H1 (cell line): ENCODE data around the gene TEDDM1. TPM values are rescaled to one million over a fixed set of nuclear protein-coding genes. Genes with fewer than 3 reads are reported as not detected.

Experiments
- CTCF ChIA-PET: fragments of 300-600 bp; sonication (Branson Sonifier 250); formaldehyde crosslinking; loops from one replicate; lab custom pipeline; 2021; ENCODE audit not compliant: partially characterized antibody; lab: Charles Lee
- POLR2A ChIA-PET: fragments of 300-600 bp; sonication (Branson Sonifier 250); formaldehyde crosslinking; loops from one replicate; lab custom pipeline; 2021; ENCODE audit warnings: inconsistent platforms; ENCODE audit not compliant: partially characterized antibody; lab: Charles Lee
- DNase-seq, 2 experiments: peaks; one replicate each; pipeline versions ENCODE4 v3.0.0 to v3.0.0-alpha.2; 2010 to 2022; ENCODE audit warnings: low spot score in 2 of 2, low read depth in 1 of 2, mixed read lengths in 1 of 2
- FAIRE-seq: peaks from 2 replicates; lab custom pipeline; 2011; peaks lifted over from hg19 to GRCh38; lab: Jason Lieb, UNC
- H2AFZ ChIP-seq: 2 replicates; pipeline ENCODE4 v1.8.1; 2012; ENCODE audit warnings: low read length, inconsistent platforms
- H2AK5ac ChIP-seq: 2 replicates; pipeline ENCODE4 v1.6.1; 2013; ENCODE audit warnings: low read depth, low read length
- H2BK120ac ChIP-seq: replicated peaks from 2 replicates; pipeline ENCODE3; 2013; ENCODE audit warnings: low read depth, low read length, inconsistent platforms
- H2BK12ac ChIP-seq: 2 replicates; pipeline ENCODE4 v1.6.1; 2013; ENCODE audit warnings: low read depth, low read length
- H2BK15ac ChIP-seq: 2 replicates; pipeline ENCODE4 v1.6.1; 2013; ENCODE audit warnings: low read length
- H2BK20ac ChIP-seq: 2 replicates; pipeline ENCODE4 v1.6.1; 2013; ENCODE audit warnings: low read length
- H2BK5ac ChIP-seq: 2 replicates; pipeline ENCODE4 v1.6.1; 2013; ENCODE audit warnings: low read depth, low read length
- H3K14ac ChIP-seq: 2 replicates; pipeline ENCODE4 v1.6.1; 2013; ENCODE audit warnings: inconsistent platforms; ENCODE audit not compliant: insufficient read length
- H3K18ac ChIP-seq: 2 replicates; pipeline ENCODE4 v1.6.1; 2013; ENCODE audit warnings: low read length; ENCODE audit errors: extremely low read depth
- H3K23ac ChIP-seq: 2 replicates; pipeline ENCODE4 v1.6.1; 2013; ENCODE audit warnings: inconsistent platforms; ENCODE audit not compliant: insufficient read length
- H3K23me2 ChIP-seq: 2 replicates; pipeline ENCODE4 v1.6.1; 2013; ENCODE audit warnings: low read depth, low read length
- H3K27ac ChIP-seq: 2 replicates; pipeline ENCODE4 v1.6.1; 2011; ENCODE audit warnings: low read depth, low read length, inconsistent platforms
- H3K27me3 ChIP-seq, 4 experiments: replicated peaks in 1 of 4; 1 replicate in 1 of 4; 2 replicates in 3 of 4; pipeline versions ENCODE4 v1.6.1 to v1.8.1; 2011 to 2013; ENCODE audit warnings: low read length in 3 of 4, mild to moderate bottlenecking in 3 of 4, inconsistent platforms in 2 of 4, mixed read lengths in 2 of 4, moderate library complexity in 1 of 4; ENCODE audit not compliant: control insufficient read depth in 3 of 4, insufficient read depth in 3 of 4; ENCODE audit errors: extremely low read depth in 1 of 4
- H3K36me3 ChIP-seq, 4 experiments: 2 replicates each; pipeline versions ENCODE4 v1.6.1 to v1.8.1; 2011 to 2013; ENCODE audit warnings: mild to moderate bottlenecking in 4 of 4, low read length in 3 of 4, moderate library complexity in 2 of 4, control low read depth in 1 of 4, inconsistent platforms in 1 of 4; ENCODE audit not compliant: insufficient read depth in 4 of 4, control insufficient read depth in 2 of 4
- H3K4ac ChIP-seq: replicated peaks from 2 replicates; pipeline ENCODE3; 2013; ENCODE audit warnings: low read length, low read depth, mixed read lengths, inconsistent platforms; ENCODE audit not compliant: insufficient read length
- H3K4me1 ChIP-seq, 4 experiments: replicated peaks in 1 of 4; 1 replicate in 1 of 4; 2 replicates in 3 of 4; pipeline versions ENCODE4 v1.6.1 to v1.8.1; 2011 to 2013; ENCODE audit warnings: low read length in 3 of 4, inconsistent platforms in 2 of 4, mixed read lengths in 1 of 4; ENCODE audit not compliant: insufficient read depth in 4 of 4, control insufficient read depth in 3 of 4
- H3K4me2 ChIP-seq, 2 experiments: 2 replicates each; pipeline versions ENCODE4 v1.6.1 to v1.8.1; 2011 to 2013; ENCODE audit warnings: low read depth in 2 of 2, low read length in 2 of 2, control low read depth in 1 of 2, inconsistent platforms in 1 of 2, mild to moderate bottlenecking in 1 of 2; ENCODE audit not compliant: insufficient read depth in 1 of 2
- H3K4me3 ChIP-seq, 4 experiments: fragments of 200-600, 300-600 bp in 1 of 4; sonication (generic), shearing (Covaris generic), sonication (Bioruptor Twin) in 1 of 4; 2 replicates each; pipeline versions ENCODE4 v1.5.1 to v1.8.1; 2011 to 2016; ENCODE audit warnings: low read length in 4 of 4, low read depth in 3 of 4, control low read depth in 2 of 4, inconsistent platforms in 2 of 4, mild to moderate bottlenecking in 2 of 4, mixed read lengths in 1 of 4, moderate library complexity in 1 of 4; ENCODE audit not compliant: insufficient read depth in 2 of 4; ENCODE audit errors: extremely low read depth in 1 of 4
- H3K56ac ChIP-seq: replicated peaks from 2 replicates; pipeline ENCODE3; 2013; ENCODE audit warnings: low read depth, mild to moderate bottlenecking, mixed read lengths, low read length, inconsistent platforms; ENCODE audit not compliant: insufficient read length
- H3K79me1 ChIP-seq: 2 replicates; pipeline ENCODE4 v1.6.1; 2013; ENCODE audit warnings: low read depth, low read length, control low read depth
- H3K79me2 ChIP-seq, 2 experiments: 2 replicates each; pipeline versions ENCODE4 v1.6.1 to v1.8.1; 2012 to 2013; ENCODE audit warnings: low read length in 2 of 2, mild to moderate bottlenecking in 2 of 2, inconsistent platforms in 1 of 2; ENCODE audit not compliant: insufficient read depth in 2 of 2, control insufficient read depth in 1 of 2
- H3K9ac ChIP-seq, 4 experiments: replicated peaks in 1 of 4; 1 replicate in 1 of 4; 2 replicates in 3 of 4; pipeline versions ENCODE4 v1.6.1 to v1.8.1; 2011 to 2013; ENCODE audit warnings: low read depth in 3 of 4, low read length in 3 of 4, control low read depth in 2 of 4, mild to moderate bottlenecking in 2 of 4, moderate library complexity in 2 of 4, inconsistent platforms in 1 of 4; ENCODE audit errors: extremely low read depth in 1 of 4
- H3K9me3 ChIP-seq, 2 experiments: 2 replicates each; pipeline versions ENCODE4 v1.6.1 to v1.8.1; 2012 to 2013; ENCODE audit warnings: mild to moderate bottlenecking in 2 of 2, moderate library complexity in 2 of 2, control low read depth in 1 of 2, inconsistent platforms in 1 of 2, low read depth in 1 of 2, low read length in 1 of 2, mixed read lengths in 1 of 2; ENCODE audit not compliant: insufficient read depth in 2 of 2
- H4K20me1 ChIP-seq, 2 experiments: replicated peaks in 1 of 2; 2 replicates each; pipeline versions ENCODE3 to v1.8.1; 2011 to 2013; ENCODE audit warnings: inconsistent platforms in 2 of 2, low read length in 2 of 2, mild to moderate bottlenecking in 1 of 2; ENCODE audit not compliant: insufficient read depth in 2 of 2, control insufficient read depth in 1 of 2
- H4K5ac ChIP-seq: 2 replicates; pipeline ENCODE4 v1.6.1; 2013; ENCODE audit warnings: low read length, low read depth, mixed read lengths, inconsistent platforms; ENCODE audit not compliant: insufficient read length
- H4K8ac ChIP-seq: 2 replicates; pipeline ENCODE4 v1.8.0; 2013; ENCODE audit warnings: mild to moderate bottlenecking, moderate library complexity, low read length, inconsistent platforms; ENCODE audit not compliant: insufficient read depth; ENCODE audit errors: extremely low read depth
- H4K91ac ChIP-seq: replicated peaks from 2 replicates; pipeline ENCODE3; 2013; ENCODE audit warnings: low read length, mixed read lengths, inconsistent platforms; ENCODE audit not compliant: insufficient read length
- ATF2 ChIP-seq: IDR thresholded peaks from 2 replicates; pipeline ENCODE4 v1.6.1; 2012; ENCODE audit warnings: low read length, inconsistent platforms
- BRCA1 ChIP-seq: IDR thresholded peaks from 2 replicates; pipeline ENCODE4 v1.6.1; 2012; ENCODE audit warnings: low read depth, low read length, improper control_type of control experiment
- FOSL1 ChIP-seq: IDR thresholded peaks from 2 replicates; pipeline ENCODE4 v1.6.1; 2011; ENCODE audit warnings: mild to moderate bottlenecking, low read depth, low read length, moderate library complexity; ENCODE audit not compliant: insufficient read depth
- GABPA ChIP-seq: IDR thresholded peaks from 2 replicates; pipeline ENCODE4 v1.6.1; 2011; ENCODE audit warnings: mild to moderate bottlenecking, low read length, moderate library complexity, borderline replicate concordance; ENCODE audit not compliant: insufficient read depth
- PHF8 ChIP-seq: fragments of 200-600 bp; sonication (generic); conservative IDR thresholded peaks from 2 replicates; pipeline ENCODE4 v1.7.1; 2012; ENCODE audit warnings: low read depth, mild to moderate bottlenecking, inconsistent platforms, low read length, moderate library complexity
- POLR2AphosphoS5 ChIP-seq: IDR thresholded peaks from 2 replicates; pipeline ENCODE4 v1.6.1; 2011; ENCODE audit warnings: low read depth, low read length
- SAP30 ChIP-seq: fragments of 300-600 bp; sonication (generic); IDR thresholded peaks from 2 replicates; pipeline ENCODE4 v1.7.1; 2012; ENCODE audit warnings: low read length, moderate library complexity, mild to moderate bottlenecking, inconsistent platforms; ENCODE audit not compliant: insufficient read depth, insufficient replicate concordance
- SRF ChIP-seq: IDR thresholded peaks from 2 replicates; pipeline ENCODE4 v1.6.1; 2011; ENCODE audit warnings: mild to moderate bottlenecking, low read depth, low read length, moderate library complexity
- SUZ12 ChIP-seq: fragments of 200-600 bp; sonication (generic); IDR thresholded peaks from 2 replicates; pipeline ENCODE4 v1.6.1; 2012; ENCODE audit warnings: mild to moderate bottlenecking, inconsistent platforms, low read length, moderate library complexity, mixed read lengths
- TAF7 ChIP-seq: optimal IDR thresholded peaks from 2 replicates; pipeline ENCODE3; 2011; ENCODE audit warnings: low read depth, mild to moderate bottlenecking, inconsistent platforms, low read length, moderate library complexity, borderline replicate concordance
- TCF12 ChIP-seq: IDR thresholded peaks from 2 replicates; pipeline ENCODE4 v1.6.1; 2011; ENCODE audit warnings: low read depth, mild to moderate bottlenecking, low read length
- WGBS, 2 experiments: shearing (Covaris generic) in 1 of 2; methylation state at CpG; one replicate each; pipeline versions ENCODE4 v1.1.6 to v1.1.7; 2013 to 2015; ENCODE audit warnings: low lambda C conversion rate in 2 of 2, mixed read lengths in 2 of 2, inconsistent platforms in 1 of 2, low coverage in 1 of 2, missing lambda C conversion rate in 1 of 2; ENCODE audit not compliant: insufficient replicate concordance in 2 of 2, insufficient coverage in 1 of 2, insufficient read length in 1 of 2; ENCODE audit errors: extremely low coverage in 1 of 2, missing lambda C conversion rate in 1 of 2; 5-methylcytosine and 5-hydroxymethylcytosine counted together
- polyA plus RNA-seq, 7 experiments: library from polyadenylated mRNA; depleted of rRNA in 3 of 7; stranded (reverse) in 5 of 7; unstranded in 2 of 7; fragments of >200 nt in 5 of 7; fragments of 200-250 nt in 2 of 7; gene quantifications; 1 replicate in 5 of 7; 2 replicates in 1 of 7; 4 replicates in 1 of 7; pipeline versions ENCODE4 v1.2.1 to v1.2.3, GENCODE V29; 2011 to 2013; ENCODE audit warnings: missing spikeins in 2 of 7, mixed read lengths in 2 of 7
- total RNA-seq: library from RNA; stranded (reverse); fragmentation: NEBNext Ultra II Directional; extraction: Animal tissue kit (Norgen Biotek cat#: 25700); gene quantifications from 2 replicates; pipeline ENCODE4 v1.2.1, GENCODE V29; 2021

The TEDDM1 gene
- total and polyA plus RNA-seq, 2 of the 8 experiments (the other 6 are each of a cell fraction or from before 2014, with no cell fraction given) = not detected

DNA sequence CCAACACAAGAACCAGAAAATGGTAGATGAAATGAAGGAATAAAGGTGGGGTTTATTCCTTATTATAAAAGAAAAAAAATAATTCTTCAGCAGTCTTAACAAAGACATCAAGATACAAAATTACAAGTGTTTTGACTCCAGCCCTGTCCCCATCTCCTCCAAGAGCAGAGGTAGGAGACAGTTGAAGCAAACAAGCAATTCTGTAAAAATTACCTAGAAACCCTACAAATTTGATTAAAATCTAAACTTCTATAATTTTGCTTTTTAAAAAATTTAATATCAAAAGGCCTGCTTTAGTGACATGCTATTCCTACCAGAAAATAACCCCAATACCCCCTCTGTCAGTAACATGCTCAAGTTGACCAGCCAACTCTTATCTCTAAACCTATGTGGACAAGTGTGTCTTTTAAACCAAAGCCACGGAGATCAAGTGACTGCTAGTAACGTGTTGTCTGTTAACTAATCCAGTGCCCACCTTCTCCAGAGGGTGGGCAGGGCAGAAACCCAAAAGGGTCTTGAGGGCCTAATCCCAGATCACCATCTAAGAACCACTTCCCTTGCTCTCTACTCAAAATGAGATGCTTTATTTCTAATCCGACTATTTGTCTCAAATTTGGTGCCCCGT, 17.3 kb downstream of the TEDDM1 start:
- Histone ChIP-seq H3K79me2 (peaks cover 3 to 25% of the 10 kb centered on the region in 2 experiments), H3K23ac (no peak overlapping the region), H2BK120ac (no peak overlapping the region), H2BK5ac (no peak overlapping the region), H3K4me1 (no peaks in the 10 kb centered on the region), H4K20me1 (peaks cover 20 to 31% of the 10 kb centered on the region in 2 experiments), H3K27me3 (no peaks in the 10 kb centered on the region), H2BK12ac (no peak overlapping the region), H4K5ac (no peak overlapping the region), H3K4ac (no peak overlapping the region), H3K4me2 (no peak overlapping the region), H3K27ac (no peak overlapping the region), H2AK5ac (no peak overlapping the region), H3K36me3 (peaks cover 41 to 68% (median 60%) of the 10 kb centered on the region in 4 experiments), H4K8ac (no peak overlapping the region), H2BK20ac (no peak overlapping the region), H2AFZ (no peak overlapping the region), H3K4me3 (no peak overlapping the region), H3K56ac (no peak overlapping the region), H3K79me1 (peaks cover 6% of the 10 kb centered on the region), H3K9ac (no peak overlapping the region), H3K14ac (no peak overlapping the region), H3K9me3 (no peaks in the 10 kb centered on the region), H3K23me2 (no peaks in the 10 kb centered on the region), H3K18ac (no peak overlapping the region), H4K91ac (no peak overlapping the region), H2BK15ac (no peak overlapping the region)
- POLR2A ChIA-PET = interaction anchor here (1.0 to 5.0 kb wide), 5 partner anchors 9 to 27 kb away, joined by 3 to 40 read pairs (median 4); partner anchors contain the start of gene GLUL
- FAIRE-seq = no peak
- CTCF ChIA-PET = interaction anchor here (1.1 to 2.3 kb wide), 2 partner anchors 240 to 298 kb away, joined by 3 to 17 read pairs; no protein-coding TSS in a partner anchor
- WGBS, 2 experiments = 85% methylated on average over 4 of the region's 4 CpGs; no CpG with 5 or more reads in 1 of the 2 experiments
- no peak for DNase-seq
- TF ChIP-seq ATF2 (no peak), SUZ12 (no peak), SAP30 (no peak), SRF (no peak), POLR2AphosphoS5 (peak; percentile 69), BRCA1 (no peak), FOSL1 (no peak), PHF8 (no peak), TAF7 (no peak), TCF12 (no peak), GABPA (no peak)
